ENCODE data around the gene IL25. TPM values are rescaled to one million over a fixed set of nuclear protein-coding genes. Genes with fewer than 3 reads are reported as not detected.

IL25 gene
- polyA plus RNA-seq, 1 of the 3 experiments (the other 2 are of a cell fraction): not detected

DNA sequence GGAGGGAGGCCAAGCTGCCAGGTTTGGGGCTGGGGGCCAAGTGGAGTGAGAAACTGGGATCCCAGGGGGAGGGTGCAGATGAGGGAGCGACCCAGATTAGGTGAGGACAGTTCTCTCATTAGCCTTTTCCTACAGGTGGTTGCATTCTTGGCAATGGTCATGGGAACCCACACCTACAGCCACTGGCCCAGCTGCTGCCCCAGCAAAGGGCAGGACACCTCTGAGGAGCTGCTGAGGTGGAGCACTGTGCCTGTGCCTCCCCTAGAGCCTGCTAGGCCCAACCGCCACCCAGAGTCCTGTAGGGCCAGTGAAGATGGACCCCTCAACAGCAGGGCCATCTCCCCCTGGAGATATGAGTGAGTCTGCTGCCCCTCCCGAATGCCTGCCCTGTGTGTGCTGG, 432 bp downstream of the IL25 start:
- H3K9me2 ChIP-seq: no peaks in the 10 kb centered on the region
- peaks cover 0 to 2% of the 10 kb centered on the region in 2 experiments; a peak in 1 of 4 replicates for H3K4me1 ChIP-seq (ENCODE audit: control insufficient read depth in 1 of 2, insufficient read depth in 2 of 2, low read depth in 1 of 2, low read length in 1 of 2)
- H4K20me1 ChIP-seq (ENCODE audit: insufficient read depth): no peaks in the 10 kb centered on the region
- H2AFZ ChIP-seq (ENCODE audit: low read depth): no peak overlapping the region
- H3K27ac ChIP-seq (ENCODE audit: low read depth in 2 of 2, low read length in 1 of 2): no peak overlapping the region
- no peaks in the 10 kb centered on the region for H3K36me3 ChIP-seq (replicated peaks in 1 of 2; ENCODE audit: control insufficient read depth in 1 of 2, insufficient read depth in 2 of 2, low read length in 1 of 2)
- ChIA-PET CTCF (interaction anchor here (1.2 kb wide), 2 partner anchors 12 to 20 kb away, joined by 3 read pairs; no protein-coding TSS in a partner anchor), POLR2A (no interaction called here)
- H3K4me3 ChIP-seq (ENCODE audit: low read depth in 2 of 2, low read length in 1 of 2): no peak overlapping the region
- H3K9ac ChIP-seq: no peak overlapping the region
- no peak overlapping the region for H3K4me2 ChIP-seq
- no peaks in the 10 kb centered on the region for H3F3A ChIP-seq (replicated peaks; ENCODE audit: insufficient read depth)
- TF ChIP-seq NFIC (IDR thresholded peaks at IDR 0.05; ENCODE audit: borderline replicate concordance) (no peak), CTCF (IDR thresholded peaks at IDR 0.05) (no peak), TCF12 (IDR thresholded peaks at IDR 0.05) (no peak), YY1 (IDR thresholded peaks at IDR 0.05; ENCODE audit: low read depth) (no peak), FOSL2 (IDR thresholded peaks at IDR 0.05; ENCODE audit: borderline replicate concordance, low read depth) (no peak), ELF1 (IDR thresholded peaks at IDR 0.05) (no peak), NRF1 (IDR thresholded peaks at IDR 0.05; ENCODE audit: low read depth, low read length) (no peak), TAF1 (IDR thresholded peaks at IDR 0.05; ENCODE audit: borderline replicate concordance, low read depth, low read length) (no peak), EP300 (IDR thresholded peaks at IDR 0.05; ENCODE audit: borderline replicate concordance in 1 of 2, low read depth in 1 of 2, low read length in 1 of 2) (no peak)
- TF ChIP-seq, protein P1, sequence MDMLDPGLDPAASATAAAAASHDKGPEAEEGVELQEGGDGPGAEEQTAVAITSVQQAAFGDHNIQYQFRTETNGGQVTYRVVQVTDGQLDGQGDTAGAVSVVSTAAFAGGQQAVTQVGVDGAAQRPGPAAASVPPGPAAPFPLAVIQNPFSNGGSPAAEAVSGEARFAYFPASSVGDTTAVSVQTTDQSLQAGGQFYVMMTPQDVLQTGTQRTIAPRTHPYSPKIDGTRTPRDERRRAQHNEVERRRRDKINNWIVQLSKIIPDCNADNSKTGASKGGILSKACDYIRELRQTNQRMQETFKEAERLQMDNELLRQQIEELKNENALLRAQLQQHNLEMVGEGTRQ (IDR thresholded peaks at IDR 0.05; ENCODE audit: borderline replicate concordance, low read depth, low read length): no peak
- TF ChIP-seq, protein P2, sequence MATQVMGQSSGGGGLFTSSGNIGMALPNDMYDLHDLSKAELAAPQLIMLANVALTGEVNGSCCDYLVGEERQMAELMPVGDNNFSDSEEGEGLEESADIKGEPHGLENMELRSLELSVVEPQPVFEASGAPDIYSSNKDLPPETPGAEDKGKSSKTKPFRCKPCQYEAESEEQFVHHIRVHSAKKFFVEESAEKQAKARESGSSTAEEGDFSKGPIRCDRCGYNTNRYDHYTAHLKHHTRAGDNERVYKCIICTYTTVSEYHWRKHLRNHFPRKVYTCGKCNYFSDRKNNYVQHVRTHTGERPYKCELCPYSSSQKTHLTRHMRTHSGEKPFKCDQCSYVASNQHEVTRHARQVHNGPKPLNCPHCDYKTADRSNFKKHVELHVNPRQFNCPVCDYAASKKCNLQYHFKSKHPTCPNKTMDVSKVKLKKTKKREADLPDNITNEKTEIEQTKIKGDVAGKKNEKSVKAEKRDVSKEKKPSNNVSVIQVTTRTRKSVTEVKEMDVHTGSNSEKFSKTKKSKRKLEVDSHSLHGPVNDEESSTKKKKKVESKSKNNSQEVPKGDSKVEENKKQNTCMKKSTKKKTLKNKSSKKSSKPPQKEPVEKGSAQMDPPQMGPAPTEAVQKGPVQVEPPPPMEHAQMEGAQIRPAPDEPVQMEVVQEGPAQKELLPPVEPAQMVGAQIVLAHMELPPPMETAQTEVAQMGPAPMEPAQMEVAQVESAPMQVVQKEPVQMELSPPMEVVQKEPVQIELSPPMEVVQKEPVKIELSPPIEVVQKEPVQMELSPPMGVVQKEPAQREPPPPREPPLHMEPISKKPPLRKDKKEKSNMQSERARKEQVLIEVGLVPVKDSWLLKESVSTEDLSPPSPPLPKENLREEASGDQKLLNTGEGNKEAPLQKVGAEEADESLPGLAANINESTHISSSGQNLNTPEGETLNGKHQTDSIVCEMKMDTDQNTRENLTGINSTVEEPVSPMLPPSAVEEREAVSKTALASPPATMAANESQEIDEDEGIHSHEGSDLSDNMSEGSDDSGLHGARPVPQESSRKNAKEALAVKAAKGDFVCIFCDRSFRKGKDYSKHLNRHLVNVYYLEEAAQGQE (IDR thresholded peaks at IDR 0.05; ENCODE audit: low read depth, low read length): no peak
- peaks cover 10% of the 10 kb centered on the region; the same call in 1 of the 2 replicates for H3K27me3 ChIP-seq (ENCODE audit: insufficient read depth)
- 33% methylated on average over 2 of the region's 3 CpGs for WGBS (ENCODE audit: low lambda C conversion rate)
- H3K79me2 ChIP-seq (ENCODE audit: insufficient read depth): no peaks in the 10 kb centered on the region
- no peaks in the 10 kb centered on the region for H3K9me3 ChIP-seq
- DNase-seq: no peak
